CD4-positive, alpha-beta T cell (primary cell): Measurements from ENCODE around the gene PLEKHA5. TPM values are rescaled to one million over a fixed set of nuclear protein-coding genes. Genes with fewer than 3 reads are reported as not detected.

Experiments used
- ATAC-seq: fragments of 200-7000 bp; cut with Tn5 transposase; one replicate; pipeline ENCODE4 v1.10.0; 2022; ENCODE audit warnings: mild to moderate bottlenecking; ENCODE audit not compliant: poor library complexity
- CTCF ChIA-PET: fragments of 350-600 bp; sonication (Branson Sonifier 250); formaldehyde crosslinking; loops from one replicate; lab custom pipeline; 2021; ENCODE audit warnings: antibody characterized with exemption, inconsistent platforms; lab: Charles Lee
- POLR2A ChIA-PET: fragments of 350-600 bp; sonication (Branson Sonifier 250); formaldehyde crosslinking; loops from one replicate; lab custom pipeline; 2021; ENCODE audit warnings: antibody characterized with exemption, inconsistent platforms; lab: Charles Lee
- DNase-seq, 14 experiments: peaks; one replicate each; pipeline ENCODE4 v3.0.0-alpha.2; 2013 to 2020; ENCODE audit warnings: mixed read lengths in 2 of 14
- H3K27ac ChIP-seq, 2 donors: one replicate each; pipeline versions ENCODE4 v1.5.1 to v1.7.0; 2013; ENCODE audit warnings: low read length in 2 of 2, low read depth in 1 of 2, mild to moderate bottlenecking in 1 of 2
- H3K27me3 ChIP-seq, 2 experiments: 1 replicate in 1 of 2; 2 replicates in 1 of 2; pipeline versions ENCODE4 v1.6.1 to v1.7.0; 2013; ENCODE audit warnings: low read length in 2 of 2, control low read depth in 1 of 2, mild to moderate bottlenecking in 1 of 2, moderate library complexity in 1 of 2; ENCODE audit not compliant: insufficient read depth in 2 of 2, control insufficient read depth in 1 of 2
- H3K36me3 ChIP-seq: one replicate; pipeline ENCODE4 v1.6.1; 2013; ENCODE audit warnings: low read length, control low read depth; ENCODE audit not compliant: insufficient read depth
- H3K4me1 ChIP-seq: one replicate; pipeline ENCODE4 v1.6.1; 2013; ENCODE audit warnings: low read length, control low read depth; ENCODE audit not compliant: insufficient read depth
- H3K4me3 ChIP-seq: one replicate; pipeline ENCODE4 v1.5.1; 2013; ENCODE audit warnings: mild to moderate bottlenecking, low read length, moderate library complexity
- H3K9me3 ChIP-seq, 2 experiments: 1 replicate in 1 of 2; 2 replicates in 1 of 2; pipeline versions ENCODE4 v1.6.1 to v1.7.0; 2013; ENCODE audit warnings: low read length in 2 of 2, mild to moderate bottlenecking in 2 of 2, control low read depth in 1 of 2, moderate library complexity in 1 of 2; ENCODE audit not compliant: control insufficient read depth in 1 of 2, insufficient read depth in 1 of 2
- H3K27ac Mint-ChIP-seq: one replicate; pipeline ENCODE4 v1.8.0; 2020; ENCODE audit warnings: mixed read lengths
- H3K27me3 Mint-ChIP-seq: one replicate; pipeline ENCODE4 v1.8.0; 2021; ENCODE audit warnings: mixed read lengths
- H3K36me3 Mint-ChIP-seq: one replicate; pipeline ENCODE4 v1.8.0; 2021; ENCODE audit warnings: low read depth, mixed read lengths
- H3K4me1 Mint-ChIP-seq: one replicate; pipeline ENCODE4 v1.8.0; 2021; ENCODE audit warnings: low read depth, mixed read lengths
- H3K4me3 Mint-ChIP-seq: one replicate; pipeline ENCODE4 v1.8.0; 2020; ENCODE audit warnings: mild to moderate bottlenecking, mixed read lengths
- H3K9me3 Mint-ChIP-seq: one replicate; pipeline ENCODE4 v1.8.0; 2020; ENCODE audit warnings: mixed read lengths
- intact Hi-C, 2 experiments: fragments of 100-400 bp; cut with DNase I in 1 of 2; cut with micrococcal nuclease in 1 of 2; formaldehyde crosslinking; loops; one replicate each; pipeline versions ENCODE4 v1.15.1 to v1.9.0; 2023 to 2025; cut with DNase I, micrococcal nuclease
- total RNA-seq, 174 experiments: library from RNA in 2 of 174; stranded (reverse) in 2 of 174; gene quantifications; one replicate each; pipeline ENCODE4 v1.2.3 and lab custom pipeline; 2021 to 2026
- TF ChIP-seq, protein P1 (sequence below): fragments of 200-600 bp; IDR thresholded peaks from one replicate; pipeline ENCODE4 v1.8.0; 2022; ENCODE audit warnings: antibody characterized with exemption, mild to moderate bottlenecking

The PLEKHA5 gene
- total RNA-seq, 2 experiments from 2014 or later, result 4.5 to 5.4 TPM

DNA sequence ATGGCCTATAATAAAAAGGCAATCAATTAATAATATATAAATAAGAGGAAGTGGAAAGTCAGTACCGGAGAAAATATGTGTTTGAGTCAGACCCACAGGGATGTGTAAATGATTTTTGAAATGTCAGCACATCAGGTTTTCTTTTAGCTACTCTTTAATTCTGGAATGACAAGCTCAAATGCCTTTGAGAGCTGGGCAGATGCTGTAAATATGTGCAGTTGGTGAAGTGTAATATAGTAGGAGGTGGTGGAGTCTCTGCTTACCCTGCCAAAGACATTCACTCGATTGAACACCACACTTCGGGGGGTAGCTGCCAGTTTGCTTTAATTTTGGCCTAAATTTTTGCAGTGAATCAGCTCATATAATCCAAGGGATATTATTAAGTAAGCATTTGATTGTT is 93.0 kb downstream of the PLEKHA5 start:
- Mint-ChIP-seq H3K9me3 (no peaks in the 10 kb centered on the region), H3K27me3 (no peaks in the 10 kb centered on the region), H3K36me3 (no peaks in the 10 kb centered on the region), H3K4me1 (no peaks in the 10 kb centered on the region), H3K27ac (no peak overlapping the region), H3K4me3 (no peak overlapping the region)
- DNase-seq (no peak), ATAC-seq (no peak)
- POLR2A ChIA-PET, result no interaction called here
- TF ChIP-seq, protein P1, sequence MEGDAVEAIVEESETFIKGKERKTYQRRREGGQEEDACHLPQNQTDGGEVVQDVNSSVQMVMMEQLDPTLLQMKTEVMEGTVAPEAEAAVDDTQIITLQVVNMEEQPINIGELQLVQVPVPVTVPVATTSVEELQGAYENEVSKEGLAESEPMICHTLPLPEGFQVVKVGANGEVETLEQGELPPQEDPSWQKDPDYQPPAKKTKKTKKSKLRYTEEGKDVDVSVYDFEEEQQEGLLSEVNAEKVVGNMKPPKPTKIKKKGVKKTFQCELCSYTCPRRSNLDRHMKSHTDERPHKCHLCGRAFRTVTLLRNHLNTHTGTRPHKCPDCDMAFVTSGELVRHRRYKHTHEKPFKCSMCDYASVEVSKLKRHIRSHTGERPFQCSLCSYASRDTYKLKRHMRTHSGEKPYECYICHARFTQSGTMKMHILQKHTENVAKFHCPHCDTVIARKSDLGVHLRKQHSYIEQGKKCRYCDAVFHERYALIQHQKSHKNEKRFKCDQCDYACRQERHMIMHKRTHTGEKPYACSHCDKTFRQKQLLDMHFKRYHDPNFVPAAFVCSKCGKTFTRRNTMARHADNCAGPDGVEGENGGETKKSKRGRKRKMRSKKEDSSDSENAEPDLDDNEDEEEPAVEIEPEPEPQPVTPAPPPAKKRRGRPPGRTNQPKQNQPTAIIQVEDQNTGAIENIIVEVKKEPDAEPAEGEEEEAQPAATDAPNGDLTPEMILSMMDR, result no peak
- Histone ChIP-seq H3K9me3 (no peaks in the 10 kb centered on the region), H3K4me3 (no peak overlapping the region), H3K36me3 (no peaks in the 10 kb centered on the region), H3K27ac (no peak overlapping the region), H3K27me3 (no peaks in the 10 kb centered on the region), H3K4me1 (no peaks in the 10 kb centered on the region)
- intact Hi-C loops, result no loop called here
- CTCF ChIA-PET, result no interaction called here

DNA sequence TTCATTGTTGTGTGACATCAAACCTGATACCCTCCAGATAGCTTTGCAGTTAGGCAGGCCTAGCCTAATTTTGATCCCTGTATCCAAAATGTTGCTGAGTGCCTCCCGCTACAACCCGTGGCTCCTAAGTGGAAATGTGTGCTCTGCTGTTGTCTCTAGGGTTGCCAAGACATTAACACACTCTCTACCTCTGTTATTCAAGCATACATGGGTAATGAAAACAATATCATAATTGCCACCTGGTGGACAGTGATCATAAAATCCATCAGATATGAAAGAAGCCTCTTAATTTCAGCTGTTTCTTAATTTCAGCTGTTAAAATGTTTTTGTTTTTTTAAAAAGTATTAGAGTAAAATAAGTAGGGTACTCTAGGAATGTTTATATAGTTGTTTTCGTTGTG is 93.5 kb downstream of the PLEKHA5 start:
- Mint-ChIP-seq H3K27me3 (no peaks in the 10 kb centered on the region), H3K9me3 (no peaks in the 10 kb centered on the region), H3K36me3 (no peaks in the 10 kb centered on the region), H3K4me3 (no peak overlapping the region), H3K4me1 (no peaks in the 10 kb centered on the region), H3K27ac (no peak overlapping the region)
- intact Hi-C loops, result no loop called here
- POLR2A ChIA-PET, result no interaction called here
- no peaks in the 10 kb centered on the region for H3K4me1 ChIP-seq
- H3K4me3 ChIP-seq, result no peak overlapping the region
- no peaks in the 10 kb centered on the region for H3K9me3 ChIP-seq
- CTCF ChIA-PET, result interaction anchor here (0.7 kb wide), 1 partner anchor 1678 kb away, joined by 6 read pairs; no protein-coding TSS in a partner anchor
- DNase-seq (no peak), ATAC-seq (no peak)
- H3K36me3 ChIP-seq, result no peaks in the 10 kb centered on the region
- H3K27me3 ChIP-seq, result no peaks in the 10 kb centered on the region
- TF ChIP-seq, protein P1, result no peak
- H3K27ac ChIP-seq, result no peak overlapping the region

DNA sequence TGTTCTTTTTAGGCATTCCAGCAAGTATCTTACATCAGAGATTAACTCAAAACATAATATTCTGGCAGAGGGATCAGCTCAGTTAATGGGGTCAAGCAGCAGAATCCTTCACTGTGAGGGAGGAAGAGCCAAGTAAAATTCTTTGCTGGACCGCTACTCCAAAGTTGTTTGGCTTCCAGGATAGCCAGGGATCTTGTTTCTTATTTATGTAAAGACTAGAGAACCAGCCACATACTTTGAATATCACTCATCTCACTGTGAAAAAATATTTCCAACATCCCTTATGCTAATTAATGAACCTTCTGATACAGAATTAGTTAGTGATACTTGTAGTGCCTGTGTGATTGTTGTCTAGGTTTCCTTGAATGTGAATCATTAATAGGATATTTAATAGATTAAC is 94.2 kb downstream of the PLEKHA5 start:
- POLR2A ChIA-PET, result no interaction called here
- Mint-ChIP-seq H3K4me1 (no peaks in the 10 kb centered on the region), H3K9me3 (no peaks in the 10 kb centered on the region), H3K27ac (no peak overlapping the region), H3K36me3 (no peaks in the 10 kb centered on the region), H3K4me3 (no peak overlapping the region), H3K27me3 (no peaks in the 10 kb centered on the region)
- CTCF ChIA-PET, result no interaction called here
- H3K4me3 ChIP-seq, result no peak overlapping the region
- H3K27me3 ChIP-seq, result no peaks in the 10 kb centered on the region
- ATAC-seq (no peak), DNase-seq (no peak)
- intact Hi-C loops, result no loop called here
- no peaks in the 10 kb centered on the region for H3K4me1 ChIP-seq
- no peaks in the 10 kb centered on the region for H3K9me3 ChIP-seq
- TF ChIP-seq, protein P1, result no peak
- no peaks in the 10 kb centered on the region for H3K36me3 ChIP-seq
- H3K27ac ChIP-seq, result no peak overlapping the region
